GM12875 (cell line): Measurements from ENCODE around the gene DERA.

Experiments used
- H3K4me3 ChIP-seq: one replicate; pipeline ENCODE4 v1.5.1; 2011; ENCODE audit warnings: low read depth, low read length, control low read depth
- TF ChIP-seq, protein P1 (sequence below): IDR thresholded peaks from 2 replicates; pipeline ENCODE4 v1.5.1; 2011; ENCODE audit warnings: low read depth, mild to moderate bottlenecking, control low read depth, inconsistent platforms, low read length, moderate library complexity, borderline replicate concordance; ENCODE audit not compliant: insufficient read depth

DERA gene

DNA sequence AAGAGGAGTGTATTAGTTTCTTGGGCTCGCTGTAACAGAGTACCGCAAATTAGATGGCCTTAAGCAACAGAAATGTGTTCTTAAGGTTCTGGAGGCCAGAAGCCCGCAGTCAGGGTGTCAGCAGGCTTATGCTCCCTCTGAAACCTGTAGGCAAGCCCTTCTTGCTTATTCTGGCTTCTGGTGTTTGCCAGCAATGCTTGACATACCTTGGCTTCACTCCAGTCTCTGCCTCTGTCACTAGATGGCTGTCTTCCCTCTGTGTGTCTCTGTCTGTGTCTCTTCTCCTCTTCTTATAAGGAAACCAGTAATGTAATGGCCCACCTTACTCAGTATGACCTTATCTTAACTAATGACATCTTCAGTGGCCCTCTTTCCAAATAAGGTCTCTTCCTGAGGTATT, 85.1 kb downstream of the DERA start:
- no peak overlapping the region for H3K4me3 ChIP-seq
- TF ChIP-seq, protein P1, sequence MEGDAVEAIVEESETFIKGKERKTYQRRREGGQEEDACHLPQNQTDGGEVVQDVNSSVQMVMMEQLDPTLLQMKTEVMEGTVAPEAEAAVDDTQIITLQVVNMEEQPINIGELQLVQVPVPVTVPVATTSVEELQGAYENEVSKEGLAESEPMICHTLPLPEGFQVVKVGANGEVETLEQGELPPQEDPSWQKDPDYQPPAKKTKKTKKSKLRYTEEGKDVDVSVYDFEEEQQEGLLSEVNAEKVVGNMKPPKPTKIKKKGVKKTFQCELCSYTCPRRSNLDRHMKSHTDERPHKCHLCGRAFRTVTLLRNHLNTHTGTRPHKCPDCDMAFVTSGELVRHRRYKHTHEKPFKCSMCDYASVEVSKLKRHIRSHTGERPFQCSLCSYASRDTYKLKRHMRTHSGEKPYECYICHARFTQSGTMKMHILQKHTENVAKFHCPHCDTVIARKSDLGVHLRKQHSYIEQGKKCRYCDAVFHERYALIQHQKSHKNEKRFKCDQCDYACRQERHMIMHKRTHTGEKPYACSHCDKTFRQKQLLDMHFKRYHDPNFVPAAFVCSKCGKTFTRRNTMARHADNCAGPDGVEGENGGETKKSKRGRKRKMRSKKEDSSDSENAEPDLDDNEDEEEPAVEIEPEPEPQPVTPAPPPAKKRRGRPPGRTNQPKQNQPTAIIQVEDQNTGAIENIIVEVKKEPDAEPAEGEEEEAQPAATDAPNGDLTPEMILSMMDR: no peak

DNA sequence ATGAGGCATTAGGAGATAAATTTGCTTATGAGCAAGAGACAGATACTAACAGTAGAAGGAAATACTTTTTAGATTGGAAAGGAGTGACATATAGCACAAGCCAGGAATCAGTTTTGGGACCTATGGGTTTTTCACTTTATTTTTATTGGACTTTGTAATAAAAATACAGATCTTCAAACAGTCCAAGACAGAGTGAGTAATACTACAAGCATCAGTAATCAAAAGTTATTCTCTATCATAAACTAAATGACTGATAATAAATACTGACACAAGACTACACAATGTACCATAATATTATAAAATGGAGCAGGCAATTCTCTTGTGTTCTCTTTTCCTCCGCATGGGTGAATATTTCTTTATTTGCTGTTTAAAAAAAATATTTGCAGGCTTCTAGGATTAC, 85.8 kb downstream of the DERA start:
- H3K4me3 ChIP-seq: no peak overlapping the region
- TF ChIP-seq, protein P1: no peak

DNA sequence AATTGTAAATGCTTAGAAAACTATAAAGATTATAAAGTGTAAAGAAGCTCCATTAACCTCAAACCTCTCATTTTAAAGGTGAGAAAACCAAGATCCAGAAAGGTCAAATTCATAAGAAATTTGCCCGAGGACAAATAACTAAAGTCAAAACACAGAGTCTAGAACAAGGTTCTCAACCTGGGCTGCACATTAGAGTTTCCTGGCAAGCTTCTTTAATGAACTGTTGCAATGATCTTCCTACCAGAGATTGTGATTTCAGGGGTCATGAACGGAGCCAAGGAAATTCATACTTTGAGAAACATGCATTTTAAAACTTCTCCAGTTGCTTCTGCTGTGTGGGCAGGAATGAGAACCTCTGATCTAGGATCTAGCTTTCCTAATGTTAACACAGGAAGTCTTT, 86.8 kb downstream of the DERA start:
- TF ChIP-seq, protein P1: no peak
- H3K4me3 ChIP-seq: no peak overlapping the region

DNA sequence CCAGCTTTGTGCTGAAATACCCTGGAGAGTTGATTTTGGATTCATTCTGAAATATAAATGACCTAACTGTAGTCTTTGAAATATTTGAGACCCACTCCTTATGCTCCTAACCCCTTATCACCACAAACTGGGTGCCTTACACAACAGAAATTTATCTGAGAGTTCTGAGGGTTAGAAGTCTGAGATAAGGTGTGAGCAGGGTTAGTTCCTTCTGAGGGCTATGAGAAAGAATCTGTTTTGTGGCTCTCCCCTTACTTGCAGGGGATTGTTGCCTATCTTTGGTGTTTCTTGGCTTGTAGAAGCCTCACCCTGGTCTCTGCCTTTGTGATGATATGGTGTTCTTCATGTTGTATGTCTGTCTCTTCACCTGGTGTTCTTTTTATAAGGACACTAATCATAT, 91.7 kb downstream of the DERA start:
- H3K4me3 ChIP-seq: no peak overlapping the region
- TF ChIP-seq, protein P1: no peak

DNA sequence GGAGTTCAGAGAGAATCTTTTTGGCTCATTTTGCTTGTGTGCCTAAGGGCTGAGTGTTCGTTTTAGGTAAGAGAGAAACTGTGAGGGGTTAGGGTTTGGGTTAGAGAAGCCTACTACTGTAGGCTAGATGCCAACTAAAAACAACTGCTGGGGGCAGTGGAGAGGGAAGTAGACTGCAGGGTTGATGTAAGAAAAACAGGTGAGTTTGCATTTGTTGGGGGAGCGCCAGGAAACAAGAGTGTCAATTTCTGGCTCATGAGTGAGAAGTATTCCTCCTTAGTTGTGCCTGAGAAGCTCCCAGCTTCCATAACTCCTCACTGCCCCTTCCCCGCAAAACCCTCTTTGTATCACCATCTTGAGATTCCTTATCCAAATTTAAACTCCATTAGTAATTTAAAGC, 92.3 kb downstream of the DERA start:
- TF ChIP-seq, protein P1: no peak
- no peak overlapping the region for H3K4me3 ChIP-seq

DNA sequence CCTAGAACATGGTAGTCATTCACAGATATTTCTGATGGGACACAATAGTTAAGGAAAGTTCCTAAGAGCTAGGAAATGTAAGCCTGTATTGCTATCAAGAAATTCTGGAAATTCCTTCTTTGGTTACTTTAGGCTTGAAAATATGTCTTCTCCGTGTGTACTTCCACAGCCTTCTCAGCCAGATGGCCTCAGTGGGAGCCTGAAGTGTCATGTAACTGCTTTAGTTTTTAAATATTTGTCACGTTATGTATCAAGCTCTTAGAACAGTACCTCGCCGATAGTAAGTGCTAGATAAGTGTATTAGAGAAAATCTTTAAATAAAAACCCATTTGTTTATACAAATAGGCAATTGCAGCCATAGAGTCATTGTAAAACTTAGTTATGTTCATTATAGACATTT, 95.6 kb downstream of the DERA start:
- TF ChIP-seq, protein P1: no peak
- H3K4me3 ChIP-seq: no peak overlapping the region

DNA sequence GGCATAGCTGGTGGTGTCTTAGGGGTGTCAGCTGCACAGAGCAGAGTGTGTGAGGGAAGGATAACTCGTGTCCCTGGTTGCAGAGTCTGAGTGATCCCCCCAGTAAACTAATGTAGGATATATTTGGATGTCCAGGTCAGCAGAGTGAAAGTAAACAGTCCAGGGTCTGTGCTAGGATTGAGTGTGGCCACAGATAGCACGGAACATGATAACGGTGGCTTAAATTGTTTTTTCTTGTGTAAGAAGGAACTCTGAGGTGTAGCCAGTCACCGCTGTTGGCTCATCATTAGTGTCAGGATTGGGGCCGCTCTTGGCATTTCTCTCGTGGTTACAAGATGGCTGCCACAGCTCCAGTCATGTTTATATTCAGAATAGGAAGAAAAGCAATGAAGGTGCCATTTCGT, 97.3 kb downstream of the DERA start:
- no peak overlapping the region for H3K4me3 ChIP-seq
- TF ChIP-seq, protein P1: no peak
